Forelimb muscle (tissue), 1 donor: Measurements from ENCODE around the gene PLXND1. TPM values are rescaled to one million over a fixed set of nuclear protein-coding genes. Genes with fewer than 3 reads are reported as not detected.

Experiments
- DNase-seq: peaks from one replicate; pipeline ENCODE4 v3.0.0-alpha.2; 2013; ENCODE audit warnings: low read depth
- polyA plus RNA-seq: library from polyadenylated mRNA; unstranded; fragments of 120-200 nt; gene quantifications from one replicate; pipeline ENCODE4 v1.2.1, GENCODE V29; 2013; ENCODE audit not compliant: insufficient read length

The PLXND1 gene
- polyA plus RNA-seq, 1 donor: 110 TPM

DNA sequence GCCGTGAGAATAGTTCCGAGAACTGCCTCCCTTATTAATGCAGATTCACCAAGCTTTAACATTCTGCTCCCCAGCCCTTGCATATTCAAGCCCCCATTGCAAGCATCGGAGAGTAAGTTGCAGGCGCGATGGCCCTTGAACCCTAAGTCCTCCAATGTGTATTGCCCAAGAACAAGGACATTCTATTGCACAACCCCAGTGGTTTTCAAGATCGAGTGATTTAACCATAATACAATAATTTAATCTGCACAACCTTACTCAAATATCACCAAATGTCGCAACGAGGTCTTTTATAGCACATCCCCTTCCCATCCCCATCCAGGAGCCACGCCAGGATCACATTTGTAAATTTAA is 21.7 kb upstream of the PLXND1 start:
- DNase-seq: no peak

DNA sequence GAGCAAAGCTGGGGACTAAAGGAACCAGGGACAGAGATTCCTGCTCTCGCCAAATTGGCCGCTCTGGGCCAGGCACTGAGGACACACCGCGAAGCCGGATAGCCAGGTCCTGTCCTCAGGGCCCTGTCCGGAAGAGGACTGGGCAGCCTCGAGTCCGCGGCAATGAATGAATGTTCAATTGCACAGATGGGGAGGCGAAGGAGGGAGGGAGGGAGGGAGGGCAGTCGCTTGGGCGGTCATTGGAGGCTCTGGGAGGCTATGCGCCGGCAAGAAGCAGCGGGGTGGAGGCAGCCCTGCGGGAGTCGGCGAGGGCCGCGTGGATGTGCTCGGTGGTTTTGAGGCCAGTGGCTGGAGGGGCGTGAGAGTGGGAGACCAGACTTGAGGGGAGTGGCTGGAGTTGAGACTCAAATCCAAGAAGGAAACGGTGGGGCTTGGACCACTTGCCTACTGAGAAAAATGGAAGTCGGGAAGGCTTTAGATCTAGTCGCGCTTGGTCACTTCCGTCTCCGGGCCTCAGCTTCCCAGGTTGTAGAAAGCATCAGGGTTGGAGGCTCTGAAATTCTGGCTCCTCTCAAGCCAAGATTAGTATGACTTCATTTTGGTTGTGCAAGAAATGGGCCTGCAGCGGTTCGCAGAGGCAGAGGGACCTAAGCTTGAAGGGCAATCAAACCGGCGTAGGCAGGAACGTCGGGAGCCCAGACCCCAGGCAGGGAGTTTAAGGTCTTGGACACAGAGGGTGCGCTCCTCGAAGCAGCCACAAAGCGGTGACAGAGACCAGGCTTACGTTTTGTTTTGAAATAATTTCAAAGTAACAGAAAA is 21.1 kb upstream of the PLXND1 start:
- peak; percentile 58 for DNase-seq

- DNase-seq: no peak
Measured at GRCh38 chr3:129626744-129627349, 20.4 kb upstream of the PLXND1 start.

- DNase-seq: no peak
Measured at GRCh38 chr3:129625072-129625874, 18.8 kb upstream of the PLXND1 start.

- no peak for DNase-seq
Measured at GRCh38 chr3:129624347-129625071, 18.0 kb upstream of the PLXND1 start.

DNA sequence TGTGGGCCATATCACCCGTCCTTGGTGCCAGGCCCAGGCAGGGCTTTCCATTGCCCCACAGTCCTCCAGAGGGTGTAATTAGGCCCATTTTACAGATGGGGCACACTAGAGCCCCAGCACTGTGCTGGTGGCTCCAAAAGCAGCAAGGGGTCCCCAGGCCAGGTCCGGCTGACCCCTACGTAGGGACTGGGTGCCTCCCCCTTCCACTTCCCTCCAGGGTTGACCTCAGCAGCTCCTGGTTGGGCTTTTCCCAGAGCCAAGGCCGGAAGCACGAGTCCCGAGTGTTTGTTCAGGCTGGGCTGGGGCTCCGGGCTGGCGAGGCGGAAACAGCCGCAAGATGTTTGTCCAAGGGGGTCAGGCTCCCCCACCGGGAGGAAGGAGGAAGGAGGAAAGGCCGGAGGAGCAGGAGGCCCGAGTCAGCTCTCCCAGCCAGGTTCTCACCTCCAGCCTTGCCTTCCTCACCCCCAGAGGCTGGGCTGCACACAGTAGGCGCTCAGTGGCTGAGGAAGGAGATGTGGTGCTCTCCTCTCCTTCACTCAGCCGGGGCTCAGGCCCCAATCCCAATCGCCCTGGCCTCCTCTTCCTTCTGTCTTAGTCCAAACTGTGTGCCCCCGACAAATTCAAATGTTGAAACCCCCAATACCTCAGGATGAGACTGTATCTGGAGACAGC is 17.1 kb upstream of the PLXND1 start:
- DNase-seq: no peak

DNA sequence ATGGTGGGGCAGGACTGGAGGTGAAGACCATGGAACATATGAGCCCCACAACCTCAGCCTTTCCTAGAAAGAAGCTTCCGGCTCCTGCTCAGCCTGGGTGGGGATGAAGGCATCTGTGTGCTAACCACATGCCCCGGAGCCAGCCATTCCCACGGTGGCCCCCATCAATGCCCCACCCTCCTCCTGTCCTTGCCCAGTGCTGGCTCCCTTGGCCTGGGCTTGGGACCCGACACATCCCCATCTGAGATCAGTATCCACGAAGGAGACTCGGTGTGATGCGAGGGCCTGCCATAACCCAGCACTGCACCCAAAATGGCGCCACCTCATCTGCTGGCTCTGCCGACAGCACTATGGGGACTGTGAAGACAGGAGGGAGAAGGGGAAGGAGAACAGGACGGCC is 16.5 kb upstream of the PLXND1 start:
- DNase-seq: no peak

GRCh38 chr3:129622226-129622874 is 15.9 kb upstream of the PLXND1 start:
- no peak for DNase-seq

- no peak for DNase-seq
Measured at GRCh38 chr3:129621626-129622225, 15.2 kb upstream of the PLXND1 start.

GRCh38 chr3:129620828-129621559 is 14.5 kb upstream of the PLXND1 start:
- no peak for DNase-seq

DNA sequence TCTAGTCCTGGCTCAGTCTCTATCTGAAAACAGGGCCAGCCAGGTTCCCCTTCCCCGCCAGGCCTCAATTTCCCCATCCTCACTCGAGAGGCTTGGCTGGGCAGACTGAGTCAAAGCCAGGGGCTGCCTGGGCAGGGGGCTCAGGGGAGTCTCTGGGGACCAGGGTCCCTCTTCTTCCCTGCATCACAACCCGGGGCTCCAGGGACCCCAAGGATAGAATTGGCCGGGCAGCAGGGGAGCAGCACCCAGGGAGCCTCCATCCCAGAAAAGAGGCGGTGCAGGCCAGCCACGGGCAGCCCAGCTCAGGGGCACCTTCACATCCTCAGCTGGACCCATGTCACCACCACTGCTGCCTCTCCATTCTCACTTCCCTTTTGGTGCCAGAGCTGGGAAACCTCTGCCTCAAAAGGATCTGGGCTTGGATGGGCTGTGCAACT is 13.3 kb upstream of the PLXND1 start:
- no peak for DNase-seq

GRCh38 chr3:129618901-129619671 is 12.6 kb upstream of the PLXND1 start:
- DNase-seq: no peak

GRCh38 chr3:129618186-129618820 is 11.8 kb upstream of the PLXND1 start:
- DNase-seq: no peak

DNA sequence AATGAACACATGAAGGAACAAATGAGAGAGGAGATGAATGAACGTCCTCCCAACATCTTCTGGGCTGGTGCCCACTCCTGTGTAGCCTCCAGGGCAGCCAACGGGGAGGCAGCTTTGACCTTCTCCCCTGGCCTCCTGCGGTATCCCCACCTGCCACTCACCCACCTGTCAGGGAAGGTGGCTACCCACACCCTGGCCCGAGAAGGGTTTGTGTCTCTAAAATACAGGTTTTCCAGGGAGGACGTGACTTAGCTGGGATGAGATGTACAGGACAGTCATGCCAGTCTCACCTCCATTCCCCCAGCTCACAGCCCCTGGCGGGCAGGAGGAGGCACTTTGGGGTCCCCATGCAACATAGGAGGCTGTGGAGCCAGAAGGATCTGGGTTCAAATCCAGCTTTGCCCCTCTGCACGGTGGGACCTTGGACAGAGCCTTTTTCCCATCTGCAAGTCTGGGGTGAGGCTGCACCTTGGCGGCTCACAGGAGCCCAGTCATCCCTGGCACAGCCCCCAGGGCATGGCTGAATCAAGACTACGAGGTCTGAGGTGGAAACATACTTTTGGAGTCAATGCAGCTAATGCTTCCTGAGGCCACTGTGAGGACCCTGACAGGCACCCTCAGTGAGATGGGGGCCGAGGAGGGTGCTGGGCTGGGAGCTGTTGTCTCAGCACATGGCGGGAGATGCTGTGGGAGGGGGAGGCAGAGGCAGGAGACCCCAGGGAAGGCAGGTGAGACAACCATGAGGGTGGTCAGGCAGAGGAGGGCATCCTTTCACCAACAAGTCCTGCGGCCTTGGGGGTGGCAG is 11.1 kb upstream of the PLXND1 start:
- DNase-seq: no peak

- DNase-seq: no peak
Measured at GRCh38 chr3:129616713-129617112, 10.2 kb upstream of the PLXND1 start.

GRCh38 chr3:129616291-129616690 is 9.8 kb upstream of the PLXND1 start:
- no peak for DNase-seq

GRCh38 chr3:129615751-129616281 is 9.3 kb upstream of the PLXND1 start:
- DNase-seq: no peak
